Adrenal gland (tissue), 12 donors: ENCODE measurements around the gene NUP88. TPM values are rescaled to one million over a fixed set of nuclear protein-coding genes. Genes with fewer than 3 reads are reported as not detected.

Experiments used
- DNase-seq, 7 donors: peaks; one replicate each; pipeline ENCODE4 v3.0.0-alpha.2; 2019 to 2020
- H3K27ac ChIP-seq, 5 donors: fragments of 200-600 bp; sonication (generic) in 4 of 5; 1 replicate in 3 of 5; 2 replicates in 2 of 5; pipeline versions ENCODE4 v1.5.1 to v1.8.0; 2016 to 2020; ENCODE audit warnings: mild to moderate bottlenecking in 1 of 5
- H3K27me3 ChIP-seq: fragments of 200-600 bp; 2 replicates; pipeline ENCODE4 v1.8.0; 2021
- H3K36me3 ChIP-seq, 2 donors: fragments of 200-600 bp; replicated peaks in 1 of 2; 1 replicate in 1 of 2; 2 replicates in 1 of 2; pipeline versions ENCODE4 v1.5.1 to v1.8.0; 2018 to 2022
- H3K4me1 ChIP-seq, 2 donors: fragments of 200-600 bp; replicated peaks in 1 of 2; 1 replicate in 1 of 2; 2 replicates in 1 of 2; pipeline versions ENCODE4 v1.5.1 to v1.8.0; 2018 to 2021
- H3K4me3 ChIP-seq, 4 donors: fragments of 200-600 bp; sonication (generic) in 3 of 4; one replicate each; pipeline ENCODE4 v1.5.1; 2016 to 2018
- H3K9me3 ChIP-seq, 3 donors: fragments of 200-600 bp; sonication (generic) in 1 of 3; replicated peaks in 1 of 3; 1 replicate in 2 of 3; 2 replicates in 1 of 3; pipeline versions ENCODE4 v1.5.1 to v1.8.0; 2016 to 2021
- CTCF ChIP-seq, 6 experiments: fragments of 450-650 bp in 4 of 6; fragments of 200-600 bp in 2 of 6; sonication (generic) in 1 of 6; IDR thresholded peaks; 1 replicate in 5 of 6; 2 replicates in 1 of 6; pipeline versions ENCODE4 v1.5.1 to v1.8.0; 2016 to 2021; ENCODE audit warnings: antibody characterized with exemption in 6 of 6, mild to moderate bottlenecking in 2 of 6, moderate library complexity in 1 of 6
- POLR2A ChIP-seq, 2 donors: fragments of 450-650 bp; IDR thresholded peaks; one replicate each; pipeline ENCODE4 v1.6.1; 2017; ENCODE audit warnings: antibody characterized with exemption in 2 of 2, mild to moderate bottlenecking in 2 of 2, moderate library complexity in 1 of 2
- WGBS, 4 donors: extraction: QIAGEN DNeasy Blood & Tissue Kit in 2 of 4; methylation state at CpG; one replicate each; pipeline versions ENCODE4 v1.1.5 to v1.1.7; 2013 to 2017; 5-methylcytosine and 5-hydroxymethylcytosine counted together
- intact Hi-C, 2 donors: fragments of 100-400 bp; cut with DNase I; formaldehyde crosslinking; loops; one replicate each; pipeline versions ENCODE4 v1.14.1 to v1.15.0; 2022 to 2023
- polyA plus RNA-seq, 3 donors: library from polyadenylated mRNA; stranded (reverse); fragments of 200-250 nt in 2 of 3; fragments of 350-450 nt in 1 of 3; fragmentation: Illumina TruSeq in 1 of 3; extraction: RNeasy Lipid Tissue Mini Kit (QIAGEN cat#74804) in 1 of 3; gene quantifications; one replicate each; pipeline ENCODE4 v1.2.3, GENCODE V29; 2013 to 2014
- total RNA-seq, 9 donors: library from RNA; depleted of rRNA in 4 of 9; stranded (reverse); fragments of >200 nt in 4 of 9; fragments of 120-200 nt in 1 of 9; fragmentation: NEBNext Ultra II Directional in 1 of 9; extraction: Animal tissue kit (Norgen Biotek cat#: 25700) in 1 of 9; gene quantifications; one replicate each; pipeline versions ENCODE4 v1.1.0 to v1.2.4, GENCODE V29; 2013 to 2023
- donor health status: healthy with polysubstance abuse.
- donor health status: Bipolar disorder and iron deficiency.
- donor health status: DM: yes; HTN: yes; CAD: no.
- donor health status: DM: no; HTN: no; CAD: no.
- donor health status: DM: no; HTN: no; CAD: no.
- donor health status: DM: yes; HTN: yes; CAD: no.

The NUP88 gene
- total and polyA plus RNA-seq, 12 donors: 30.8 to 137 (median 62.5) TPM

DNA sequence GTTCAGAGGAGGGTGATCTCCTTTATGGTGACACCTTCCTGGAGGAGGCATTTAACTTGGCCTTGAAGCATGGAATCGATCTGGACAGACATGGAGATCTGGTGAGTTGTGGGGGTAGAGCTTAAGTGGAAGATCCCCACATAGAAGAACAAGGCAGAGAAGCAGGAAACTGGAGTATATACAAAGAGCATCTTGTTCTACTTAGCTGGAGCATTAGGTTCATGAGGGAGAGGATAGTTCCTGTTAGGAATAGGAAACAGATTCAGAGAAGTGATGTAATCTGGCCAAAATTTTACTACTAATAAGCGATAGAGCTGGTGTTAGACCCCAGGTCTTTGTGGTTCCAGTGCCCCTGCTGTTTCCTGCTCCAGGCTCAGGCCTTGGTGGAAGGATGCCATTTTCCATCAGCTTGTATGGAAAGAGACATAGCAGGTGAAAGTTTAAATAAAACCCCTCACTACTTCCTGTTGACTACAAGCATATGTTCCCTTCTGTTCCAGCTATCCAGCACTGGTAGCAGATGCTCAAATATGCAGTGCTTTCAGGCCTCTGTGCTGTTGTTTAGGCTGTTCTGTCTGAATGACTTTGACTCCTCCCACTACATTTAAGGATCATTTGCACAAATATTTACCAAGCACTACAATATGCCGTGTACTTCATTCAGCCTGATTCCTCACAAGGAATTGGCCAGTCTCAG lies 9.9 kb upstream of the NUP88 start:
- intact Hi-C loops: no loop called here
- peaks cover 0 to 99% of the 10 kb centered on the region in 2 donors for H3K36me3 ChIP-seq
- H3K27ac ChIP-seq: no peak overlapping the region

GRCh38 chr17:5425826-5426225 lies 6.4 kb upstream of the NUP88 start:
- peaks cover 4 to 7% of the 10 kb centered on the region in 2 donors for H3K4me1 ChIP-seq
- no peak overlapping the region for H3K27ac ChIP-seq
- H3K4me3 ChIP-seq: no peak overlapping the region
- H3K27me3 ChIP-seq: no peaks in the 10 kb centered on the region
- intact Hi-C loops: no loop called here
- no peaks in the 10 kb centered on the region for H3K9me3 ChIP-seq
- no peak for TF ChIP-seq POLR2A (IDR thresholded peaks at IDR 0.05)
- TF ChIP-seq CTCF (IDR thresholded peaks at IDR 0.05): no peak
- 72 to 86% (median 75%) methylated on average over 3 of the region's 3 CpGs for WGBS, 4 donors
- DNase-seq: no peak
- peaks cover 0 to 95% of the 10 kb centered on the region in 2 donors for H3K36me3 ChIP-seq

More for the DNA sequence above, 9.9 kb upstream of the NUP88 start:
- Histone ChIP-seq H3K4me3 (no peak overlapping the region), H3K27me3 (no peaks in the 10 kb centered on the region), H3K4me1 (no peaks in the 10 kb centered on the region), H3K9me3 (no peaks in the 10 kb centered on the region)
- no peak for DNase-seq
- WGBS, 4 donors: 76 to 85% (median 79%) methylated on average over 3 of the region's 3 CpGs
- TF ChIP-seq CTCF (IDR thresholded peaks at IDR 0.05) (no peak), POLR2A (IDR thresholded peaks at IDR 0.05) (no peak)

- Histone ChIP-seq H3K36me3 (peaks cover 0 to 87% of the 10 kb centered on the region in 2 donors), H3K27me3 (no peaks in the 10 kb centered on the region), H3K27ac (no peak overlapping the region), H3K9me3 (no peaks in the 10 kb centered on the region), H3K4me3 (no peak overlapping the region), H3K4me1 (peaks cover 7 to 10% of the 10 kb centered on the region in 2 donors)
- intact Hi-C loops: no loop called here
- TF ChIP-seq POLR2A (IDR thresholded peaks at IDR 0.05) (no peak), CTCF (IDR thresholded peaks at IDR 0.05) (no peak)
- no peak for DNase-seq
- WGBS, 4 donors: 86 to 91% (median 88%) methylated on average over 1 of the region's 1 CpG
Observed at GRCh38 chr17:5424909-5425308, 5.4 kb upstream of the NUP88 start.

- Histone ChIP-seq H3K4me3 (no peak overlapping the region), H3K27me3 (no peaks in the 10 kb centered on the region), H3K4me1 (peaks cover 15 to 23% of the 10 kb centered on the region in 2 donors), H3K36me3 (peaks cover 0 to 63% of the 10 kb centered on the region in 2 donors), H3K27ac (no peak overlapping the region), H3K9me3 (no peaks in the 10 kb centered on the region)
- no peak for DNase-seq
- TF ChIP-seq CTCF (IDR thresholded peaks at IDR 0.05): no peak
- no peak for TF ChIP-seq POLR2A (IDR thresholded peaks at IDR 0.05)
- intact Hi-C loops: no loop called here
- WGBS, 4 donors: 67 to 89% (median 77%) methylated on average over 2 of the region's 2 CpGs
Observed at GRCh38 chr17:5422505-5422904, 3.0 kb upstream of the NUP88 start.
